Fibroblast of skin of left quadriceps (primary cell): ENCODE results near the gene AKR1B15.
"Not testable (repeated sequence)": the region's sequence is repeated elsewhere in the genome, so short reads cannot be mapped to it uniquely, and the experiment has no call there.

Experiments
- DNase-seq, 2 experiments: peaks; one replicate each; pipeline ENCODE4 v3.0.0-alpha.2; 2013; ENCODE audit warnings: low read depth in 2 of 2

The AKR1B15 gene

DNA sequence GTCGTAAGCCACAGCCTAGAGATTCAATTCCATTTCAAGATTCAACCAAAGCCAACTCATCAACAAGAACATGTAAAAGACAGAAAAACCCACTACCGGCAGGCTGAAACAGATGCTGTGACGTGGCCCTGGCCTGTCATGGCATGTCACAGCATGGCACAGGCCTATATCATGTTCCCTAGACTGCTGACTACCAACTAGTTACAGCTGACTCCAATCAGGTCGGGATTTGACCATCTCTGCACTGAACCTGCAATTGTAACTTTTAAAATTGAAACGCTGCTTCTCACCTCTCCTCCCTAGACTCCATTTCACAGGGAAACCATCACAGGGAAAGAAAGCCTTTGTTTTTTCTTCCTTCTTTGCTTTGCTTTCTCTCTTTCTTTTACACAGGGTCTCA, 12.7 kb downstream of the AKR1B15 start:
- not testable (repeated sequence) for DNase-seq

- DNase-seq = peak; percentile 33 to 45
Measured at GRCh38 chr7:134562136-134562535, 13.2 kb downstream of the AKR1B15 start.

DNA sequence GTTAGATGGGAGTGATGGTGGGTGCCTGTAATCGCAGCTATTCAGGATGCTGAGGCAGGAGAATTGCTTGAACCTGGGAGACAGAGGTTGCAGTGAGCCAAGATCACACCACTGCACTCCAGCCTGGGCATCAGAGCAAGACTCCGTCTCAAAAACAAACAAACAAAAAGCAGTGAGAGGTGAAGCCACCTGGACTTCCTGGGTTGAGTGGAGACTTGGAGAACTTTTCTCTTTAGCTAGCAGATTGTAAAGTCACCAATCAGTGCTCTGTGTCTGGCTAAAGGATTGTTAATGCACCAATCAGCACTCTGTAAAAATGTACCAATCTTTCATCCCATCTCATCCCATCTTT, 14.5 kb downstream of the AKR1B15 start:
- DNase-seq = not testable (repeated sequence)

DNA sequence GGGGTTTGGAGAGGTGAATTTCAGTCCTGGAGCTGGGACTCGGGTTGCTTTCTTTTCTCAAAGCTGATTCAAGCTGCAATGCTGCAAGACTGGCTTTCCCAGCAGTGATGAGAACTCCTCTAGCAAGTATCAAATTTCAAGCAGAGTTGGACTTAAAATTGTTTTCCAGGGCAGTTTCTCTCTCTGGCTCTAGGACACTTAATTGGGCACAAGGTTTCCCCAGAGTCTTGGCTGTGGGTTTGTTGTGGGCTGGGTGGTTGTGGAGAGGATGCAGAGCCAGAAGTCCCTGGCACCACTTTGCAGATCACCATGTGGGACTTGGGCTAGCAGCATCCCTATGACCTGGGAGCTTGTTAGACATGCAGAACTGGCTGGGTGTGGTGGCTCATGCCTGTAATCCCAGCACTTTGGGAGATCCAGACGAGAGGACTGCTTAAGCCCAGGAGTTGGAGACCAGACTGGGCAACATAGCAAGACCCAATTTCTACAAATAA, 16.8 kb downstream of the AKR1B15 start:
- no peak for DNase-seq

GRCh38 chr7:134567368-134567767, 18.5 kb downstream of the AKR1B15 start:
- DNase-seq = no peak

DNA sequence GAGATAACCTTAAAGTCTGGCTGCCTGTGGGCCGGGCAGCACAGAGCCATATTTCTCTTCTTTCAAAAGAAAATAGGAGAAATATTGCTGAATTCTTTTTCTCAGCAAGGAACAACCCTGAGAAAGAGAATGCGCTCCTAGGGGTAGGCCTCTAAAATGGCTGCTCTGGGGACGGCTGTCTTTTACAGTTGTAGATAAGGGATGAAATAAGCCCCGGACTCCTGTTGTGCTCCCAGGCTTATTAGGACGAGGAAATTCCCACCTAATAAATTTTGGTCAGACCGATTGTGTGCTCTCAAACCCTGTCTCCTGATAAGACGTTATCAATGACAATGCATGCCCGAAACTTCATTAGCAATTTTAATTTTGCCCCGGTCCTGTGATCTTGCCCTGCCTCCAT, 21.1 kb downstream of the AKR1B15 start:
- not testable (repeated sequence) for DNase-seq

DNA sequence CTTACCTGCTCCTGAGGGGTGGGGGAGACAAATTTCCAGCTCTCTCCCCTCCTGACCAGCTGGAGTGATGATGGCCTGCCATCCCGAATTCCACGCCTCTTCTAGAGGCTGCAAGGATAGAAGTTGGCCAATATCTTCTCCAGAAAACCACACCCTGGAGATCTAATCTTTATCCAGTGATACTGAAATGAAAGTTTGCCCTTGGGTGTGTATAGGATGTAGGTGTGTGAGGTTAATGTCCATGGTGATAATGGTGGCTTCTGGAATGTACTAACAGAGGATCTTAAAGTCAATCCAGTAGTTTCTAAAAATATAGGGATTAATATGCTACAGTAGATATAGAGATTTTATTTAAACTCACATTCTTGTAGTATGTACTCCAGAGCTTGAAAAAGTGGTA, 22.2 kb downstream of the AKR1B15 start:
- no peak for DNase-seq

GRCh38 chr7:134571746-134572461, 23.0 kb downstream of the AKR1B15 start:
- no peak for DNase-seq

GRCh38 chr7:134574322-134574721, 25.4 kb downstream of the AKR1B15 start:
- no peak for DNase-seq

GRCh38 chr7:134584290-134584689, 35.4 kb downstream of the AKR1B15 start:
- no peak for DNase-seq

DNA sequence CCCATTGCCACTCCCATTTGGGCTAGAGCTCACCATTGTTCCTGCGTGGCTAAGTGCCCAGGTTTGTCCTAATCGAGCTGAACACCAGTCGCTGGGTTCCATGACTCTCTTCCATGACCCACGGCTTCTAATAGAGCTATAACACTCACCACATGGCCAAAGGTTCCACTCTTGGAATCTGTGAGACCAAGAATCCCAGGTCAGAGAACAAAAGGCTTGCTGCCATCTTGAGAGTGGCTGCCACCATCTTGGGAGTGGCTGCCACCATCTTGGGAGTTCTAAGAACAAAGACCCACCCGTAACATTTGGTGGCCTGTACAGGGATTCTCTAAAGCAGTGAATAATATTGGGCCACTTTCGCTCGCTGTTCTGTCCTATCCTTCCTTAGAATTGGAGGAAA, 37.0 kb downstream of the AKR1B15 start:
- DNase-seq = no peak

GRCh38 chr7:134587750-134588149, 38.8 kb downstream of the AKR1B15 start:
- DNase-seq = no peak

DNA sequence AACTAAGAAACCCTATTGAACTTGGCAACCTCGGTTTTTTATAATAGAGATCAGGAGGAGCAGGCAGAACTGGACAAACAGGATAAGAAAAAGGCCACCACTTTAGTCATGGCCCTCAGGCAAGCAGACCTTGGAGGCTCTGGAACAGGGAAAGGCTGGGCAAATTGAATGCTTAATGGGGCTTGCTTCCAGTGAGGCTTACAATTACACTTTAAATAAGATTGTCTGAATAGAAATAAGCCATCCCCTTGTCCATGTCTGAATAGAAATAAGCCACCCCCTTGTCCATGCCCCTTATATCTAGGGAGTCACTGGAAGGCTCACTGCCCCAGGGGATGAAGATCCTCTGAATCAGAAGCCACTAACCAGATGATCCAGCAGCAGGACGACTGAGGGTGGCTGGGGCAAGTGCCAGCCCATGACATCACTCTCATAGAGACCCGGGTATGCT, 40.6 kb downstream of the AKR1B15 start:
- DNase-seq = no peak

DNA sequence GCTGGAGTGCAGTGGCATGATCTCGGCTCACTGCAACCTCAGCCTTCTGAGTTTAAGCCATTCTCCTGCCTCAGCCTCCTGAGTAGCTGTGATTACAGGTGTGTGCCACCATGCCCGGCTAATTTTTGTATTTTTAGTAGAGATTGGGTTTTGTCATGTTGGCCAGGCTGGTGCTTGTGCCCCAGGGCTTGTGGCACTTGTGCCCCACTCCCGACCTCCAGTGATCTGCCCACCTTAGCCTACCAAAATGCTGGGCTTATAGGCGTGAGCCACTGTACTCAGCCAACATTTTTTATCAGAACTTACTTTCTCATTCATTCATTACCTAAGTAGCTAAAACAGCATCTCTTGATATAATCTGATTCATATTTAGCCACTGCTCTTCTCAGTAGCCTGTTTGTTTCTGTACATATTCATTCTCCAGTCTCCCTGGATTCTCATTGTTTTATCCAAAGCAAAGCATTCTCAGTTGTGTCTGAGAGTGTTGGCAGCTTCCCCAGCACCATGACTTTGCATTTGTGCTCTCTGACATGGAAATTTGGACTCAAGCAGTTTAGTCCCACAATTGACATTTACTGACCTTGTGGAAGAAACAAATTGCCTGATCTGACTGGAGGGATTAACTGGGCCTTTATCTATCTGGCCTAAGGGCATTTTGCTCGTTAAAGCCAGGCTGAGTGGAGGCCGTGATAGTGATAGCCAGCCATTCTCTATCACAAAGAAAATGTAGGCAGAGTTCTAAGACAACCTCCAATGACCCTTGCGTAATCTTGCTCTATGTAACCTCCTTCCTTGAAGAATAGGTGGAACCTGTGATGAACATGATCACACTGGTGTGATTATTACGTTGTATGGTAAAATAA, 44.9 kb downstream of the AKR1B15 start:
- peak; percentile 54 to 58 for DNase-seq

- no peak for DNase-seq
Measured at GRCh38 chr7:134594877-134595276, 46.0 kb downstream of the AKR1B15 start.

DNA sequence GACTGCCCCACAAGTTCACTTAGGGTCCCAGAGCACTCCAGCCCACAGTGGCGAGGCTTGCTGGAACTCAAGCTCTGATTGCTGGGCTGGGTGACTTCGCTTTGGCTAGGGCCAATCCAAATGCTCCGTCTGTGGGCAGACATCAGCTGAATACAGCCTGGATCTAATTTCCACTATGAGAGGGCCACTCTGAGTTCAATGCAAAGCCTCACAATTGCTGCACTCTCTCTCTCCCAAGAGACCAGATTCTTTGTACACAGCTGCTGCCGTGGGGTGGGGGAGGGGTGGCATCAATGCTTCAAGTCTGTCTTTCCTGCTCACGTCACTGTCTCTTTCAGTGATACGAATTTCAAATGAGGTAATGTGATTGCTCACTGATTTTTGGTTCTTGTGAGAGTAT, 50.5 kb downstream of the AKR1B15 start:
- DNase-seq = no peak

- no peak for DNase-seq
Measured at GRCh38 chr7:134601459-134601858, 52.5 kb downstream of the AKR1B15 start.

GRCh38 chr7:134602881-134603451, 54.1 kb downstream of the AKR1B15 start:
- no peak for DNase-seq

GRCh38 chr7:134605978-134606923, 57.3 kb downstream of the AKR1B15 start:
- DNase-seq = no peak

DNA sequence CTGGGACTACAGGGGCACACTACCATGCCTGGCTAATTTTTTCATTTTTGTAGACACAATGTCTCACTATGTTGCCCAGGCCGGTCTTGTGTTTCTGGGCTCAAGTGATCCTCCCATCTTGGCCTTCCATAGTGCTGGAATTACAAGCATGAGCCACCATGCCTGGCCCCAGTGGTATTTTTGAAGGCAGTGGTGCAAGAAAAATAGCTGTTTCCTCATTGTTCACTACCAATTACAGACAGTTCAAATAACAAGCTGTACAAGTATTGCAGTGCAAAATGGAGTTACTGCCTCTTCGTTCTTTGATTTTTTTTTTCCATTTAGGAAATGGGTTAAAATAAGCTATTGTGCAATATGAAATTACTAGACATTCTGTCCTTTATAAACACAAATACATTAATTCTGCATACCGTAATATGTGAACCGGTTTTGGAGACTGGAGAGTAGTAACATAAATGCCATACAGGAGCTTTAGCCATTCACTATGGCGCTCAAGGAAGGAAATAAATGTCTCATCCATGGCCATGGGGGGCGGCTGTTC, 62.8 kb downstream of the AKR1B15 start:
- DNase-seq = no peak

- no peak for DNase-seq
Measured at GRCh38 chr7:134612197-134612596, 63.3 kb downstream of the AKR1B15 start.
